T-helper 1 cell treated with Interleukin-12 subunit alpha and Interleukin-12 subunit beta and Interleukin-4 antibody, amounts not matched to agents 30 μg/mL and 1 μg/mL, for 36 hours (primary cell): Measurements from ENCODE around the gene VWA8.
"Not testable (repeated sequence)": the region's sequence is repeated elsewhere in the genome, so short reads cannot be mapped to it uniquely, and the experiment has no call there.

Source experiments
- H3K27ac Mint-ChIP-seq: one replicate; pipeline ENCODE4 v1.8.0; 2021; ENCODE audit warnings: mild to moderate bottlenecking, mixed read lengths
- H3K27me3 Mint-ChIP-seq: one replicate; pipeline ENCODE4 v1.8.0; 2021; ENCODE audit warnings: low read depth, mixed read lengths
- H3K36me3 Mint-ChIP-seq: one replicate; pipeline ENCODE4 v1.8.0; 2021; ENCODE audit warnings: low read depth, mixed read lengths
- H3K4me1 Mint-ChIP-seq: one replicate; pipeline ENCODE4 v1.8.0; 2021; ENCODE audit warnings: low read depth, mixed read lengths
- H3K4me3 Mint-ChIP-seq: one replicate; pipeline ENCODE4 v1.8.0; 2021; ENCODE audit warnings: mild to moderate bottlenecking, moderate library complexity, mixed read lengths
- H3K9me3 Mint-ChIP-seq: one replicate; pipeline ENCODE4 v1.8.0; 2021; ENCODE audit warnings: mixed read lengths

Gene VWA8

DNA sequence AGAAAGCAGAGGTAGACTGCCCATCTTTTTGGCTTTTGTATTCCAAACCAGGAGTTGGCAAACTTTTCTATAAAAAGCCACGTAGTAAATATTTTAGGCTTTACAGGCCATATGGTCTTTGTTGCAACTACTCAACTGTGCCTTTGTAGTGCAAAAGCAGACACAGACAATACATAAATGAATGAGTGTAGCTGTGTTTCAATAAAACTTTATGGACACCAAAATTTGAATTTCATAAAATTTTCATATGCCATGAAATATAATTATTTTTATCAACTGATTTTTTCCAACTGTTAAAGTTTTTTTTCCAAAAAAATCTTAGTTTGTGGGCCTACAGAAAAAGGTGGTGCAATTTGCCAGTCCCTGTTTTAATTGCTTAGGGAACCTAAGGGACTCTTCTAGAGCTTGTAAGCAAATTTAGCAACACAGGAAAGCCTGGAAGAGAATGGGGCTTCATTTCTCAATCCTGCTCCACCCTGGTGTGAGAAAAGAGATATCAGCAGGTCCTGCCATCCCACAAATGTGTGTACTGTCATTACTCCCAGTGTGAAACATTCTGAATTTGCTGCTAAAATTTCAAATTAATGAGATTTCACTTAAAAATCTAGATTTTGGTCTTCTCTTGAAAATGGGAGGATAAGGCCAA lies 309.4 kb downstream of the VWA8 start:
- Mint-ChIP-seq H3K36me3 (no peaks in the 10 kb centered on the region), H3K27me3 (no peaks in the 10 kb centered on the region), H3K4me3 (no peak overlapping the region), H3K9me3 (no peaks in the 10 kb centered on the region), H3K4me1 (peaks cover 5% of the 10 kb centered on the region), H3K27ac (no peak overlapping the region)

- H3K4me3 Mint-ChIP-seq: no peak overlapping the region
- H3K27me3 Mint-ChIP-seq: no peaks in the 10 kb centered on the region
- peaks cover 5% of the 10 kb centered on the region for H3K4me1 Mint-ChIP-seq
- no peaks in the 10 kb centered on the region for H3K9me3 Mint-ChIP-seq
- H3K36me3 Mint-ChIP-seq: no peaks in the 10 kb centered on the region
- H3K27ac Mint-ChIP-seq: no peak overlapping the region
Observed at GRCh38 chr13:41650706-41651105, 310.2 kb downstream of the VWA8 start.

GRCh38 chr13:41649659-41650058 lies 311.2 kb downstream of the VWA8 start:
- Mint-ChIP-seq H3K9me3 (no peaks in the 10 kb centered on the region), H3K27me3 (no peaks in the 10 kb centered on the region), H3K27ac (no peak overlapping the region), H3K4me1 (peaks cover 10% of the 10 kb centered on the region), H3K36me3 (no peaks in the 10 kb centered on the region), H3K4me3 (no peak overlapping the region)

- H3K4me3 Mint-ChIP-seq: no peak overlapping the region
- H3K27me3 Mint-ChIP-seq: no peaks in the 10 kb centered on the region
- no peaks in the 10 kb centered on the region for H3K36me3 Mint-ChIP-seq
- peaks cover 10% of the 10 kb centered on the region for H3K4me1 Mint-ChIP-seq
- no peaks in the 10 kb centered on the region for H3K9me3 Mint-ChIP-seq
- no peak overlapping the region for H3K27ac Mint-ChIP-seq
Observed at GRCh38 chr13:41648314-41648935, 312.5 kb downstream of the VWA8 start.

GRCh38 chr13:41647699-41648313 lies 313.1 kb downstream of the VWA8 start:
- H3K4me3 Mint-ChIP-seq, H3K36me3 Mint-ChIP-seq, H3K27ac Mint-ChIP-seq, H3K9me3 Mint-ChIP-seq, H3K27me3 Mint-ChIP-seq: not testable (repeated sequence)
- H3K4me1 Mint-ChIP-seq: peaks cover 10% of the 10 kb centered on the region

DNA sequence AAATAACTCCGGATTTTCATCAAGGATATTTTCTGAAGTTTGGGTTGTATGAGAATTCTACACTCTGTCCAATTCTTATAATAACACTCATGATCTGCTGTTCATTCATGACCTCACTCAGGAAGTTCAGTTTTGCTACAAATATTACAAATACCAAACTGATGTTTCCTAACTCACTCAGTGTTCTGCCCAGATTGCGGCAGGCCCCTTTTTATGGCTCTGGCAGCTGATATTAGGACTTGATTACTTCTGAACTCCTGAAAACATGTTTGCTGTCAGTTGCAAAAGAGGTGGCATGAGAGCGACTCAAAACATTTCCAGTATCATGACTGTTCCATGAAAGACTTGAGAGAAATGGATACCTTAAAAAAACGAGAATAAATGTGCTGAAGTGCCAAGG lies 315.6 kb downstream of the VWA8 start:
- Mint-ChIP-seq H3K4me3 (no peak overlapping the region), H3K27me3 (no peaks in the 10 kb centered on the region), H3K9me3 (no peaks in the 10 kb centered on the region), H3K36me3 (no peaks in the 10 kb centered on the region), H3K4me1 (peaks cover 5% of the 10 kb centered on the region), H3K27ac (no peak overlapping the region)

- H3K9me3 Mint-ChIP-seq: no peaks in the 10 kb centered on the region
- H3K4me1 Mint-ChIP-seq: peaks cover 5% of the 10 kb centered on the region
- H3K27me3 Mint-ChIP-seq: no peaks in the 10 kb centered on the region
- H3K4me3 Mint-ChIP-seq: no peak overlapping the region
- no peak overlapping the region for H3K27ac Mint-ChIP-seq
- H3K36me3 Mint-ChIP-seq: no peaks in the 10 kb centered on the region
Observed at GRCh38 chr13:41644742-41645141, 316.2 kb downstream of the VWA8 start.

GRCh38 chr13:41643507-41643906 lies 317.4 kb downstream of the VWA8 start:
- Mint-ChIP-seq H3K4me1 (peaks cover 5% of the 10 kb centered on the region), H3K27ac (no peak overlapping the region), H3K4me3 (no peak overlapping the region), H3K9me3 (no peaks in the 10 kb centered on the region), H3K36me3 (peaks cover 3% of the 10 kb centered on the region), H3K27me3 (no peaks in the 10 kb centered on the region)

- Mint-ChIP-seq H3K4me1 (peaks cover 5% of the 10 kb centered on the region), H3K27me3 (no peaks in the 10 kb centered on the region), H3K36me3 (peaks cover 3% of the 10 kb centered on the region), H3K27ac (no peak overlapping the region), H3K4me3 (no peak overlapping the region), H3K9me3 (no peaks in the 10 kb centered on the region)
Observed at GRCh38 chr13:41641961-41642360, 318.9 kb downstream of the VWA8 start.

GRCh38 chr13:41641429-41641828 lies 319.5 kb downstream of the VWA8 start:
- no peak overlapping the region for H3K27ac Mint-ChIP-seq
- no peak overlapping the region for H3K4me3 Mint-ChIP-seq
- peaks cover 5% of the 10 kb centered on the region for H3K4me1 Mint-ChIP-seq
- no peaks in the 10 kb centered on the region for H3K27me3 Mint-ChIP-seq
- H3K36me3 Mint-ChIP-seq: peaks cover 3% of the 10 kb centered on the region
- H3K9me3 Mint-ChIP-seq: no peaks in the 10 kb centered on the region

GRCh38 chr13:41639955-41640780 lies 320.7 kb downstream of the VWA8 start:
- Mint-ChIP-seq H3K27ac (no peak overlapping the region), H3K36me3 (peaks cover 3% of the 10 kb centered on the region), H3K27me3 (no peaks in the 10 kb centered on the region)

GRCh38 chr13:41639237-41639904 lies 321.5 kb downstream of the VWA8 start:
- no peaks in the 10 kb centered on the region for H3K27me3 Mint-ChIP-seq
- H3K36me3 Mint-ChIP-seq: peaks cover 3% of the 10 kb centered on the region
- no peaks in the 10 kb centered on the region for H3K9me3 Mint-ChIP-seq
- H3K4me1 Mint-ChIP-seq: no peaks in the 10 kb centered on the region
- H3K27ac Mint-ChIP-seq: no peak overlapping the region
- no peak overlapping the region for H3K4me3 Mint-ChIP-seq

More at GRCh38 chr13:41639955-41640780, 320.7 kb downstream of the VWA8 start:
- Mint-ChIP-seq H3K9me3 (no peaks in the 10 kb centered on the region), H3K4me1 (no peaks in the 10 kb centered on the region), H3K4me3 (no peak overlapping the region)

- no peaks in the 10 kb centered on the region for H3K27me3 Mint-ChIP-seq
- no peaks in the 10 kb centered on the region for H3K4me1 Mint-ChIP-seq
- peaks cover 3% of the 10 kb centered on the region for H3K36me3 Mint-ChIP-seq
- H3K27ac Mint-ChIP-seq: no peak overlapping the region
- no peak overlapping the region for H3K4me3 Mint-ChIP-seq
- H3K9me3 Mint-ChIP-seq: no peaks in the 10 kb centered on the region
Observed at GRCh38 chr13:41637586-41637985, 323.3 kb downstream of the VWA8 start.

DNA sequence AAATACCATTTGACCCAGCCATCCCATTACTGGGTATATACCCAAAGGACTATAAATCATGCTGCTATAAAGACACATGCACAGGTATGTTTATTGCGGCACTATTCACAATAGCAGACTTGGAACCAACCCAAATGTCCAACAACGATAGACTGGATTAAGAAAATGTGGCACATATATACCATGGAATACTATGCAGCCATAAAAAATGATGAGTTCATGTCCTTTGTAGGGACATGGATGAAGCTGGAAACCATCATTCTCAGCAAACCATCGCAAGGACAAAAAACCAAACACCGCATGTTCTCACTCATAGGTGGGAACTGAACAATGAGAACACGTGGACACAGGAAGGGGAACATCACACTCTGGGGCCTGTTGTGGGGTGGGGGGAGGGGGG lies 323.9 kb downstream of the VWA8 start:
- not testable (repeated sequence) for H3K27me3 Mint-ChIP-seq, H3K4me3 Mint-ChIP-seq, H3K9me3 Mint-ChIP-seq, H3K27ac Mint-ChIP-seq, H3K36me3 Mint-ChIP-seq, H3K4me1 Mint-ChIP-seq
